CD8-positive, alpha-beta memory T cell (primary cell): ENCODE data around the gene BEGAIN. TPM values are rescaled to one million over a fixed set of nuclear protein-coding genes. Genes with fewer than 3 reads are reported as not detected.

Experiments
- CTCF ChIA-PET: fragments of 350-600 bp; sonication (Branson Sonifier 250); formaldehyde crosslinking; loops from one replicate; lab custom pipeline; 2021; ENCODE audit warnings: antibody characterized with exemption; lab: Charles Lee
- POLR2A ChIA-PET: fragments of 350-600 bp; sonication (Branson Sonifier 250); formaldehyde crosslinking; loops from one replicate; lab custom pipeline; 2021; ENCODE audit warnings: antibody characterized with exemption; lab: Charles Lee
- DNase-seq, 5 donors: peaks; one replicate each; pipeline versions ENCODE4 v3.0.0 to v3.0.0-alpha.2; 2020 to 2022; ENCODE audit warnings: mixed read lengths in 1 of 5
- H3K27ac ChIP-seq: one replicate; pipeline ENCODE4 v1.7.0; 2013; ENCODE audit warnings: low read depth, mild to moderate bottlenecking, low read length, moderate library complexity
- H3K27me3 ChIP-seq: 2 replicates; pipeline ENCODE4 v1.7.0; 2013; ENCODE audit warnings: low read length, mild to moderate bottlenecking; ENCODE audit not compliant: insufficient read depth, poor library complexity, severe bottlenecking
- H3K36me3 ChIP-seq: 2 replicates; pipeline ENCODE4 v1.7.0; 2013; ENCODE audit warnings: mild to moderate bottlenecking, low read length, moderate library complexity; ENCODE audit not compliant: insufficient read depth
- H3K4me1 ChIP-seq: 2 replicates; pipeline ENCODE4 v1.7.0; 2013; ENCODE audit warnings: mild to moderate bottlenecking, low read length, moderate library complexity; ENCODE audit not compliant: insufficient read depth
- H3K4me3 ChIP-seq: 2 replicates; pipeline ENCODE4 v1.7.0; 2013; ENCODE audit warnings: mild to moderate bottlenecking, low read length
- H3K9me3 ChIP-seq: 2 replicates; pipeline ENCODE4 v1.7.0; 2013; ENCODE audit warnings: mild to moderate bottlenecking, low read length
- H3K27ac Mint-ChIP-seq, 8 donors: one replicate each; pipeline ENCODE4 v1.8.0; 2020 to 2021; ENCODE audit warnings: mixed read lengths in 8 of 8, mild to moderate bottlenecking in 6 of 8, inconsistent platforms in 3 of 8, moderate library complexity in 3 of 8
- H3K27me3 Mint-ChIP-seq, 2 donors: one replicate each; pipeline ENCODE4 v1.8.0; 2020 to 2021; ENCODE audit warnings: mixed read lengths in 2 of 2, mild to moderate bottlenecking in 1 of 2, moderate library complexity in 1 of 2
- H3K36me3 Mint-ChIP-seq, 3 donors: one replicate each; pipeline ENCODE4 v1.8.0; 2020 to 2021; ENCODE audit warnings: mixed read lengths in 3 of 3, inconsistent platforms in 1 of 3, mild to moderate bottlenecking in 1 of 3
- H3K4me1 Mint-ChIP-seq, 3 donors: one replicate each; pipeline ENCODE4 v1.8.0; 2020 to 2021; ENCODE audit warnings: mixed read lengths in 3 of 3, inconsistent platforms in 1 of 3, mild to moderate bottlenecking in 1 of 3
- H3K4me3 Mint-ChIP-seq, 7 donors: one replicate each; pipeline ENCODE4 v1.8.0; 2020 to 2021; ENCODE audit warnings: mixed read lengths in 7 of 7, mild to moderate bottlenecking in 6 of 7, moderate library complexity in 4 of 7, inconsistent platforms in 2 of 7
- H3K9me3 Mint-ChIP-seq, 5 donors: one replicate each; pipeline ENCODE4 v1.8.0; 2020 to 2022; ENCODE audit warnings: mixed read lengths in 5 of 5, mild to moderate bottlenecking in 3 of 5, moderate library complexity in 2 of 5, inconsistent platforms in 1 of 5
- polyA plus RNA-seq: library from polyadenylated mRNA; unstranded; fragments of 300-500 nt; fragmentation: Illumina TruSeq; gene quantifications from one replicate; pipeline ENCODE4 v1.2.3, GENCODE V29; 2021
- total RNA-seq, 2 experiments: library from RNA; stranded (reverse); gene quantifications; one replicate each; pipeline ENCODE4 v1.2.3, GENCODE V29; 2021

BEGAIN gene
- total and polyA plus RNA-seq, 3 experiments from 2014 or later = 0.26 to 2.4 (median 2.4) TPM

DNA sequence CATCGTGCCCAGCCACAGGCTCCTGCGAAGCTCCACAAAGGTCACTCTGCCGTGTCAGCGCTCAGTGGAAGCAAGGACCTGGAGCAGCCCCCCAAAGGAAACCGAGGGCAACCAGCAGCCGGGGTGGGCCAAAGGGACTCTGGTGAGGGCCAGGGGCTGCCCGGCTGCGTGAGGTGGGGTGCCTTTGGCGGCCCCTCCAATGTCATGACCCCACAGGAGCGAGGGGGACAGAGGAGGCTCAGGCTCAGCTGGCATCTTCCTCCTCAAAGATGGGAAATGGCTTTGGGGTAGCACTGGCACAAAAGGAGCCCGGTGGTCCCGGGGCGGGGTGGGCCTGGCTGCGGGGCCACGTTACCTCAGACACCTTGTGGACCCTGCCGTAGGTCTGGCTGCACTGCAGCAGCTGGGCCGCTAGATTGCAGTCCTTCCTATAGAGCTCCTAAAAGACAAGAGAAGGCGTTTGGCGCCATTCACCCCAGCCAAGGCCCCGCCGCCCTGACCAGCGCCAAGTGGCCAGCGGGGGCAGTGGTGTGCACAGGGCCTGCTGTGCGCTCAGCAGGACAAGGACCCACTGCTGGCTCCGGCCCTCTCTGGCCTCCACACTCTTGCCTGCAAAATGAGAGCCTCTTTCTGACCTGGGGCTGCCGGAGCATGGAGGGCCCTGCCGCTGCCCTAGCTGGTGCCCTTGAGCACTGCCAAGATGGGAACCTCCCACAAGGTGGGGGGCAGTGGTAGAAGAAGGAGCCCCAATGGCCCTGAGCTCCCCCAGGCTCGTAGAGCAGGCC is 46.9 kb downstream of the BEGAIN start:
- peaks cover 0 to 3% (median 0%) of the 10 kb centered on the region in 3 donors for H3K4me1 Mint-ChIP-seq
- no peaks in the 10 kb centered on the region for H3K4me1 ChIP-seq
- H3K9me3 ChIP-seq = no peaks in the 10 kb centered on the region
- H3K27me3 ChIP-seq = no peaks in the 10 kb centered on the region
- H3K27ac ChIP-seq = no peak overlapping the region
- H3K9me3 Mint-ChIP-seq = peaks cover 0 to 2% (median 0%) of the 10 kb centered on the region in 5 donors
- H3K36me3 ChIP-seq = no peaks in the 10 kb centered on the region
- no peak overlapping the region for H3K4me3 Mint-ChIP-seq
- no peak overlapping the region for H3K4me3 ChIP-seq
- peak in 1 of 5 donors; percentile 38 for DNase-seq
- ChIA-PET POLR2A (no interaction called here), CTCF (no interaction called here)
- H3K27me3 Mint-ChIP-seq = no peaks in the 10 kb centered on the region
- peaks cover 0 to 3% (median 0%) of the 10 kb centered on the region in 3 donors for H3K36me3 Mint-ChIP-seq
- peak overlapping the region in 1 of 8 donors; percentile 41 for H3K27ac Mint-ChIP-seq

DNA sequence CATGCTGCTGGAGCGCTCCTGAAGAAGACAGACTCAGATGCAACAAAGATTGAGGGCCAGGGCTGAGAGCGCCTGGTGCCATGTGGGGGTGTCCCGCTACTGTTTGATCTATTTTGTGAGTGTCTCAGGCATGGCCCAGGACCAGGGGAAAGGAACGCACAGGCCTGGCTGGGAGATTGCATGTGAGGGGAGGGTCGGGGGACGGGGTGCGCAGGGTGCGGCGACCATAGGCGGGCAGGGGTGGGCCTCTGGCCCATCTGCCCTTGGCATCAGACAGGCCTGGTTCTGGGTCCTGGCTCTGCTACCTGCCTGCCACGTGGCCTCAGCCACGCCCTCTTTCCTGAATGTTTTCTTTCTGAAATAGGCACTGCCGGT is 47.5 kb downstream of the BEGAIN start:
- Mint-ChIP-seq H3K4me3 (no peak overlapping the region), H3K27ac (no peak overlapping the region), H3K9me3 (peaks cover 0 to 2% (median 0%) of the 10 kb centered on the region in 5 donors), H3K36me3 (peaks cover 0 to 3% (median 0%) of the 10 kb centered on the region in 3 donors), H3K4me1 (no peaks in the 10 kb centered on the region), H3K27me3 (no peaks in the 10 kb centered on the region)
- Histone ChIP-seq H3K27ac (no peak overlapping the region), H3K36me3 (no peaks in the 10 kb centered on the region), H3K4me3 (no peak overlapping the region), H3K4me1 (no peaks in the 10 kb centered on the region), H3K9me3 (no peaks in the 10 kb centered on the region), H3K27me3 (no peaks in the 10 kb centered on the region)
- DNase-seq = no peak
- POLR2A ChIA-PET = no interaction called here
- CTCF ChIA-PET = no interaction called here

GRCh38 chr14:100539003-100539660 is 48.1 kb downstream of the BEGAIN start:
- no peaks in the 10 kb centered on the region for H3K27me3 ChIP-seq
- no peak overlapping the region for H3K27ac ChIP-seq
- H3K4me1 ChIP-seq = no peaks in the 10 kb centered on the region
- ChIA-PET POLR2A (no interaction called here), CTCF (no interaction called here)
- no peaks in the 10 kb centered on the region for H3K4me1 Mint-ChIP-seq
- H3K4me3 Mint-ChIP-seq = no peak overlapping the region
- H3K27ac Mint-ChIP-seq = no peak overlapping the region
- no peak overlapping the region for H3K4me3 ChIP-seq
- DNase-seq = peak in 1 of 5 donors; percentile 43
- no peaks in the 10 kb centered on the region for H3K9me3 ChIP-seq
- no peaks in the 10 kb centered on the region for H3K27me3 Mint-ChIP-seq
- H3K9me3 Mint-ChIP-seq = peaks cover 0 to 2% (median 0%) of the 10 kb centered on the region in 5 donors
- peaks cover 0 to 3% (median 0%) of the 10 kb centered on the region in 3 donors for H3K36me3 Mint-ChIP-seq
- H3K36me3 ChIP-seq = no peaks in the 10 kb centered on the region

DNA sequence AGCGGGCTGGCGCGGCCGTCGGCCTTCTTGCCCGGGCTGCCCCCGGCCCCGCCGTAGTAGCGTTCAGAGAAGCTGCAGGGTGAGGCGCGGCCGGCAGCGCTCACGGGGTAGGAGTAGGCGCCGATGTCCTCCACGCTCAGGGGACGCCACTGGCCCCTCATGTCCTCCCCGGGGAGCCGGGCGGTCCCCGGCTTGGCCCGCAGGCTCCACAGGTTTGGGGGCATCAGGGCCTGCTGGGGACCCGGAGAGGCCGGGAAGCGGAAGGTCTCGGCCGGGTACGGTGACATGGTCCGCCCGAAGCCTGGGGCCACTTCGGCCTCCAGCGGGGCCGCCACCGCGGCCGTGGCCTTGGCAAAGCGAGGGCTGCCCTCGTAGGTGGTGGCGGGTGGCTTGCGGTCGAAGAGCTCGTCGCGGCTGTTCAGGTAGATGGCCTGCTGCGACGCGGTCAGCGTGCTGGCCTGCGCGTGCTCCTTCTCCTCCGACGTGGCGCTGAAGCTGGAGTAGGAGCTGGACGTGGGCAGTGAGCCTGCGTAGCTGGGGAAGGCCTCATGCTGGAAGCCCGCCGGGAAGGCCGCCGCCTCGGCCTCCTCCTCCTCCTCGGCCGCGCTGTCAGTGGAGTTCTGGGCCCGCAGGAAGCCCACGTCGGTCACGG is 48.7 kb downstream of the BEGAIN start:
- Mint-ChIP-seq H3K9me3 (peaks cover 0 to 2% (median 0%) of the 10 kb centered on the region in 5 donors), H3K27ac (no peak overlapping the region), H3K4me1 (no peaks in the 10 kb centered on the region), H3K36me3 (peaks cover 0 to 3% (median 0%) of the 10 kb centered on the region in 3 donors), H3K27me3 (no peaks in the 10 kb centered on the region), H3K4me3 (no peak overlapping the region)
- H3K4me1 ChIP-seq = no peaks in the 10 kb centered on the region
- POLR2A ChIA-PET = no interaction called here
- CTCF ChIA-PET = no interaction called here
- H3K9me3 ChIP-seq = no peaks in the 10 kb centered on the region
- H3K27ac ChIP-seq = no peak overlapping the region
- peak in 1 of 5 donors; percentile 36 for DNase-seq
- H3K4me3 ChIP-seq = no peak overlapping the region
- no peaks in the 10 kb centered on the region for H3K27me3 ChIP-seq
- no peaks in the 10 kb centered on the region for H3K36me3 ChIP-seq

DNA sequence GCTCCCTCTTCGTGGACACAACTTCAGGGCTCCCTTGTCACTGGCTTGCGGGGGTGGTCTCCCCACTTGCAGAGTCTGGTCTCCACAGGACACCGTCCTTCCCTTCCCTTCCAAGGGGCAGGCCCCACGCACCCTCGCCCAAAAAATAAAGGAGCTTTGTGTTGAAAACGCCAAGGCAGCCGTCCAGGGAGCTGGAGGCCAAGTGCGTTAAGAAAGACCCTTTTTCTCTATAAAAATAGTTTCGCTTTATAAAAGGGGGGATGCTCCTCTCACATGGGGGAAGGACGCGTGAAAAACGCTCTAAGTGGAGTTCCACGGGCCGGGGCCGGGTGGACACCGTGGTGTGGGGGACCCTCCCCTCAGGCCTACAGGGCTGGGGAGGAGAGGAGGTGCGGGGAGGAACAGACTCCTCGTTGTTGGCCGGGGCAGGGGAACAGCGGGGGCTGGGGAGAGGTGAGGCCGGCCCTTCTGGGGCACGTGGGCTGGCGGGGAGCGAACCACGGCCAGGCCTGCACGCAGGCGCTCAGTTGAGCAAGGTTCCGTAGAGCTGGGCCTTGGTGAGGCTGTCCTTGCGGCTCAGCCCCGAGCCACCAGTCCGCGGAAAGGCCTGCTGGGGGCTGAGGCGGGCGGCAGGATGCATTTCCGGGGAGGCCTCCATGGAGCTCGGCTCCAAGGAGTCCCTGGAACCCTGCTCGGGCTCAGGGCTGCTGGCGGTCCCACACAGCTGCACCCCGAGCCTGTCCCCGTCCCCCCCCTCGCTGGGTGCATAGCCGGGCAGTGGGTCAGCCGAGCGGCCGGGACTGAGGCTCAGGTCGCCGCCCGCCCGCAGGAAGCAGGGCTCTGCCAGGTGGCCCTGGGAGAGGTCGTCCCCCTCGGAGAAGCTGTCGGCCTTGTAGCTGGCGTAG is 49.5 kb downstream of the BEGAIN start:
- no peaks in the 10 kb centered on the region for H3K27me3 Mint-ChIP-seq
- POLR2A ChIA-PET = interaction anchor here (0.6 kb wide), 1 partner anchor 110 kb away, joined by 11 read pairs; no protein-coding TSS in a partner anchor
- no peaks in the 10 kb centered on the region for H3K36me3 ChIP-seq
- CTCF ChIA-PET = no interaction called here
- peaks cover 0 to 2% (median 0%) of the 10 kb centered on the region in 5 donors for H3K9me3 Mint-ChIP-seq
- no peaks in the 10 kb centered on the region for H3K27me3 ChIP-seq
- peak in 1 of 5 donors; percentile 46 for DNase-seq
- peaks cover 0 to 4% (median 0%) of the 10 kb centered on the region in 3 donors for H3K4me1 Mint-ChIP-seq
- peaks cover 0 to 3% (median 0%) of the 10 kb centered on the region in 3 donors for H3K36me3 Mint-ChIP-seq
- H3K27ac ChIP-seq = no peak overlapping the region
- H3K9me3 ChIP-seq = no peaks in the 10 kb centered on the region
- peak overlapping the region in 1 of 8 donors; percentile 17 for H3K27ac Mint-ChIP-seq
- no peaks in the 10 kb centered on the region for H3K4me1 ChIP-seq
- H3K4me3 ChIP-seq = no peak overlapping the region
- H3K4me3 Mint-ChIP-seq = peak overlapping the region in 1 of 7 donors; percentile 40

DNA sequence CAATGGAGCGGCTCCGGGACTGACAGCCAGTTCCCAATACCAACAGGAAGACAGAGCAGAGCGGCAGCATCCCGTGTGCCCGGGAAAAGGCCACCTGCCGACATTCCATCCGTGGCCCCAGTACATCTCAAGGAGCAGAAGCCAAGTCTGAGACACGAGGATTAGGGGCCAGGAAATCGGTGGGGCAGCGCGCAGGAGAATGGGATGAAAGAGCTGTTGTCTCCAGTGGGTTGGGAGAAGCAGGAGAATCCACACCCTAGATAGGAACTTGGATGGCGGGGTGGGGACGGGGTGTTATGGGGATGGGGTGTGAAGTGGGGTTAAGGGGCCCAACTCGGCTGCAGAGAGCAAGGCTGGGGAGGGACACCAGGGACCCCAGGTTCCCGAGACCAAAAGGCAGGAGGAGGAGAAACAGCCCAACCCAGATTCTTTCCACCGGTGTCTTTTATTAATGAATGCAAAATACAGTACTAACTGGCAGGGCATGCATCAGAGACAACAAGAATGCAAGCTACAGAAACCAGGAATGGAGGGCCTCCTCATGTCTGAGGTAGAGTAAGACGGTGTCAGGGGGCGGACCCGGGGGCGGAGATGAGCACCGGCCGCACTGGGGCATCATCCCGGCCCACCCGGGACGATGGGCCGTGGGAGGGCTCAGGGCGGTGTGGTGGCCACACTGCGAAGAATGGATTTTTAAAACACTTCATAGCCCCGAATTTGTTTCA is 50.3 kb downstream of the BEGAIN start:
- H3K9me3 ChIP-seq = no peaks in the 10 kb centered on the region
- Mint-ChIP-seq H3K4me1 (peaks cover 0 to 4% (median 0%) of the 10 kb centered on the region in 3 donors), H3K4me3 (no peak overlapping the region), H3K36me3 (peaks cover 0 to 3% (median 0%) of the 10 kb centered on the region in 3 donors), H3K27me3 (no peaks in the 10 kb centered on the region), H3K27ac (peak overlapping the region in 1 of 8 donors; percentile 17), H3K9me3 (no peaks in the 10 kb centered on the region)
- no peaks in the 10 kb centered on the region for H3K4me1 ChIP-seq
- no peak overlapping the region for H3K27ac ChIP-seq
- peak in 1 of 5 donors; percentile 30 for DNase-seq
- CTCF ChIA-PET = no interaction called here
- H3K27me3 ChIP-seq = no peaks in the 10 kb centered on the region
- no peak overlapping the region for H3K4me3 ChIP-seq
- H3K36me3 ChIP-seq = no peaks in the 10 kb centered on the region
- POLR2A ChIA-PET = interaction anchor here (0.6 kb wide), 1 partner anchor 111 kb away, joined by 11 read pairs; no protein-coding TSS in a partner anchor

GRCh38 chr14:100536121-100536510 is 51.1 kb downstream of the BEGAIN start:
- H3K27me3 Mint-ChIP-seq = no peaks in the 10 kb centered on the region
- H3K9me3 Mint-ChIP-seq = no peaks in the 10 kb centered on the region
- ChIA-PET POLR2A (no interaction called here), CTCF (no interaction called here)
- H3K4me1 Mint-ChIP-seq = peaks cover 0 to 4% (median 0%) of the 10 kb centered on the region in 3 donors
- Histone ChIP-seq H3K27ac (no peak overlapping the region), H3K27me3 (no peaks in the 10 kb centered on the region), H3K36me3 (no peaks in the 10 kb centered on the region), H3K9me3 (no peaks in the 10 kb centered on the region), H3K4me3 (no peak overlapping the region), H3K4me1 (no peaks in the 10 kb centered on the region)
- no peak overlapping the region for H3K27ac Mint-ChIP-seq
- peaks cover 0 to 3% (median 0%) of the 10 kb centered on the region in 3 donors for H3K36me3 Mint-ChIP-seq
- no peak overlapping the region for H3K4me3 Mint-ChIP-seq
- peak in 2 of 5 donors; percentile 0 to 32 for DNase-seq
